H9 (cell line): Measurements from ENCODE around the gene FOXP4. TPM values are rescaled to one million over a fixed set of nuclear protein-coding genes. Genes with fewer than 3 reads are reported as not detected.
"Not testable (repeated sequence)": the region's sequence is repeated elsewhere in the genome, so short reads cannot be mapped to it uniquely, and the experiment has no call there.

Experiments used
- DNase-seq: peaks from one replicate; pipeline ENCODE4 v3.0.0-alpha.2; 2017
- H2AFZ ChIP-seq: one replicate; pipeline ENCODE4 v1.6.1; 2013; ENCODE audit warnings: mild to moderate bottlenecking, low read length, control low read depth, moderate library complexity
- H2AK5ac ChIP-seq: 2 replicates; pipeline ENCODE4 v1.6.1; 2013; ENCODE audit warnings: low read length, control low read depth, mixed read lengths; ENCODE audit not compliant: insufficient read length
- H2BK120ac ChIP-seq: one replicate; pipeline ENCODE4 v1.6.1; 2013; ENCODE audit warnings: low read depth, mild to moderate bottlenecking, low read length, control low read depth, inconsistent platforms; ENCODE audit not compliant: poor library complexity, severe bottlenecking
- H2BK12ac ChIP-seq: 2 replicates; pipeline ENCODE4 v1.6.1; 2013; ENCODE audit warnings: low read length, control low read depth, mixed read lengths, low read depth; ENCODE audit not compliant: insufficient read length
- H2BK15ac ChIP-seq: 2 replicates; pipeline ENCODE4 v1.6.1; 2013; ENCODE audit warnings: low read depth, low read length, control low read depth
- H2BK20ac ChIP-seq: one replicate; pipeline ENCODE4 v1.6.1; 2013; ENCODE audit warnings: low read depth, mild to moderate bottlenecking, low read length, control low read depth, inconsistent platforms; ENCODE audit not compliant: poor library complexity, severe bottlenecking
- H2BK5ac ChIP-seq: 2 replicates; pipeline ENCODE4 v1.6.1; 2013; ENCODE audit warnings: low read length, control low read depth, mixed read lengths; ENCODE audit not compliant: insufficient read length
- H3K14ac ChIP-seq: 2 replicates; pipeline ENCODE4 v1.6.1; 2013; ENCODE audit warnings: low read length, control low read depth; ENCODE audit not compliant: insufficient read depth
- H3K18ac ChIP-seq: 2 replicates; pipeline ENCODE4 v1.6.1; 2013; ENCODE audit warnings: low read depth, mild to moderate bottlenecking, mixed read lengths, low read length, control low read depth; ENCODE audit not compliant: insufficient read length
- H3K23ac ChIP-seq: 2 replicates; pipeline ENCODE4 v1.6.1; 2013; ENCODE audit warnings: low read length, control low read depth, mixed read lengths, low read depth; ENCODE audit not compliant: insufficient read length
- H3K23me2 ChIP-seq: 2 replicates; pipeline ENCODE4 v1.6.1; 2013; ENCODE audit warnings: low read depth, mild to moderate bottlenecking, mixed read lengths, low read length, control low read depth; ENCODE audit not compliant: insufficient read length, poor library complexity, severe bottlenecking
- H3K27ac ChIP-seq: 2 replicates; pipeline ENCODE4 v1.5.1; 2013; ENCODE audit warnings: low read length, control low read depth, mixed read lengths, low read depth; ENCODE audit not compliant: insufficient read length
- H3K27me3 ChIP-seq: 2 replicates; pipeline ENCODE4 v1.6.1; 2013; ENCODE audit warnings: low read length, control low read depth, inconsistent platforms; ENCODE audit not compliant: insufficient read depth
- H3K4ac ChIP-seq: 2 replicates; pipeline ENCODE4 v1.6.1; 2013; ENCODE audit warnings: low read depth, mild to moderate bottlenecking, control low read depth, inconsistent platforms, low read length, moderate library complexity
- H3K4me1 ChIP-seq: 2 replicates; pipeline ENCODE4 v1.6.1; 2013; ENCODE audit warnings: low read length, control low read depth, inconsistent platforms; ENCODE audit not compliant: insufficient read depth
- H3K4me2 ChIP-seq: 2 replicates; pipeline ENCODE4 v1.6.1; 2013; ENCODE audit warnings: low read length, control low read depth, mixed read lengths; ENCODE audit not compliant: insufficient read length, insufficient read depth
- H3K56ac ChIP-seq: 2 replicates; pipeline ENCODE4 v1.6.1; 2013; ENCODE audit warnings: low read depth, mild to moderate bottlenecking, mixed read lengths, low read length, control low read depth; ENCODE audit not compliant: insufficient read length
- H3K79me1 ChIP-seq: 2 replicates; pipeline ENCODE4 v1.6.1; 2013; ENCODE audit warnings: low read depth, mild to moderate bottlenecking, moderate library complexity, low read length, control low read depth, inconsistent platforms; ENCODE audit not compliant: insufficient read depth, poor library complexity, severe bottlenecking
- H3K79me2 ChIP-seq: 2 replicates; pipeline ENCODE4 v1.6.1; 2013; ENCODE audit warnings: low read length, control low read depth, inconsistent platforms; ENCODE audit not compliant: insufficient read depth
- H3K9ac ChIP-seq: 2 replicates; pipeline ENCODE4 v1.6.1; 2013; ENCODE audit warnings: low read length, control low read depth, mixed read lengths; ENCODE audit not compliant: insufficient read length; ENCODE audit errors: extremely low read depth
- H3K9me3 ChIP-seq: one replicate; pipeline ENCODE4 v1.6.1; 2013; ENCODE audit warnings: low read depth, low read length, inconsistent platforms; ENCODE audit not compliant: control insufficient read depth
- H3T11ph ChIP-seq: one replicate; pipeline ENCODE4 v1.6.1; 2013; ENCODE audit warnings: mild to moderate bottlenecking, low read length, control low read depth, inconsistent platforms
- H4K20me1 ChIP-seq: one replicate; pipeline ENCODE4 v1.6.1; 2013; ENCODE audit not compliant: control insufficient read depth, insufficient read length, insufficient read depth
- H4K5ac ChIP-seq: 2 replicates; pipeline ENCODE4 v1.6.1; 2013; ENCODE audit warnings: low read depth, mild to moderate bottlenecking, mixed read lengths, low read length, control low read depth; ENCODE audit not compliant: insufficient read length
- H4K8ac ChIP-seq: replicated peaks from 2 replicates; pipeline ENCODE4 v1.6.1; 2013; ENCODE audit warnings: low read length, control low read depth, mixed read lengths, low read depth; ENCODE audit not compliant: insufficient read length
- H4K91ac ChIP-seq: 2 replicates; pipeline ENCODE4 v1.6.1; 2013; ENCODE audit warnings: low read depth, mild to moderate bottlenecking, moderate library complexity, mixed read lengths, low read length, control low read depth; ENCODE audit not compliant: insufficient read length
- H3K27ac Mint-ChIP-seq, 3 experiments: 2 replicates in 2 of 3; 3 replicates in 1 of 3; pipeline ENCODE4 v1.8.0; 2020 to 2021; ENCODE audit warnings: mixed read lengths in 3 of 3, mild to moderate bottlenecking in 1 of 3, moderate library complexity in 1 of 3
- H3K27me3 Mint-ChIP-seq: 2 replicates; pipeline ENCODE4 v1.8.0; 2021; ENCODE audit warnings: low read depth, mild to moderate bottlenecking, moderate library complexity, mixed read lengths
- H3K36me3 Mint-ChIP-seq, 3 experiments: 2 replicates in 2 of 3; 3 replicates in 1 of 3; pipeline ENCODE4 v1.8.0; 2020 to 2021; ENCODE audit warnings: low read depth in 3 of 3, mixed read lengths in 3 of 3; ENCODE audit not compliant: insufficient read depth in 1 of 3
- H3K4me1 Mint-ChIP-seq, 2 experiments: 2 replicates each; pipeline ENCODE4 v1.8.0; 2020; ENCODE audit warnings: mixed read lengths in 2 of 2
- H3K4me3 Mint-ChIP-seq, 2 experiments: 2 replicates in 1 of 2; 3 replicates in 1 of 2; pipeline ENCODE4 v1.8.0; 2020 to 2021; ENCODE audit warnings: mild to moderate bottlenecking in 2 of 2, mixed read lengths in 2 of 2, moderate library complexity in 1 of 2
- H3K9me3 Mint-ChIP-seq, 2 experiments: 2 replicates in 1 of 2; 3 replicates in 1 of 2; pipeline ENCODE4 v1.8.0; 2020; ENCODE audit warnings: mild to moderate bottlenecking in 2 of 2, mixed read lengths in 2 of 2, moderate library complexity in 1 of 2
- WGBS: extraction: QIAGEN DNeasy Blood & Tissue Kit; methylation state at CpG from one replicate; pipeline ENCODE4 v1.1.7; 2013; ENCODE audit warnings: missing lambda C conversion rate, low lambda C conversion rate, mixed read lengths; ENCODE audit not compliant: insufficient read length; ENCODE audit errors: extremely low coverage; 5-methylcytosine and 5-hydroxymethylcytosine counted together
- total RNA-seq: library from RNA; stranded (reverse); gene quantifications from 2 replicates; pipeline ENCODE4 v1.2.1, GENCODE V29; 2021
- TF ChIP-seq, protein P1 (sequence below): fragments of 200-600 bp; sonication (generic); conservative IDR thresholded peaks from 3 replicates; pipeline ENCODE4 v1.8.0; 2021; ENCODE audit warnings: antibody characterized with exemption, mild to moderate bottlenecking

The FOXP4 gene
- total RNA-seq, 1 experiment from 2014 or later = 18.2 TPM

DNA sequence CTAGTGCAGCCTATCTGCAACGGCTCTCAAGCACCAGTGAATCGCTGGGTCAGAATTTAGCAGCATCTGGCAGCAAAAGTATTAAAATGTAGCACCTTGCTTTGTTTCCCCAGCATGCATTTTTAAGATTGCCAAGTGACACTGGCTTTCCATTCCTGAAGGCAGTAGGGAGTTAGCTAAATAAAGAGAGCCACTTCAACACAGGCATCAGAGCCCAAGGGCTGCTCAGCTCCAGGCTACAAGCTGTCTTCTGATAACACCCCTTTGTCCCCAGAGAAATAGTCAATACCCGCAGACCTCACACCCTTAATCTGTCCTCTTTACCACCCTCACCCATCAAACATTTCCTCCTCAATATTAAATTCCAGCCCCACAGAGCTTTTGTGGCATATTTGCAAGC is 72.4 kb downstream of the FOXP4 start:
- no peak overlapping the region for H3K27ac Mint-ChIP-seq
- peaks cover 32 to 39% of the 10 kb centered on the region in 2 experiments for H3K9me3 Mint-ChIP-seq
- Histone ChIP-seq H2BK20ac (no peak overlapping the region), H3K9ac (no peak overlapping the region), H3K9me3 (peaks cover under 1% of the 10 kb centered on the region), H3K23me2 (no peaks in the 10 kb centered on the region), H2BK15ac (no peak overlapping the region), H4K91ac (no peak overlapping the region), H2BK120ac (no peak overlapping the region), H3K4me2 (no peak overlapping the region), H3K23ac (no peak overlapping the region), H3K79me2 (no peaks in the 10 kb centered on the region), H3K4ac (no peak overlapping the region), H2BK5ac (no peak overlapping the region), H2AFZ (no peak overlapping the region), H3K4me1 (no peaks in the 10 kb centered on the region), H2AK5ac (no peak overlapping the region), H3K56ac (no peak overlapping the region), H3K18ac (no peak overlapping the region), H4K5ac (no peak overlapping the region), H3K14ac (no peak overlapping the region), H3T11ph (no peak overlapping the region), H3K79me1 (no peaks in the 10 kb centered on the region), H2BK12ac (no peak overlapping the region), H4K8ac (no peak overlapping the region), H3K27me3 (no peaks in the 10 kb centered on the region), H3K27ac (no peak overlapping the region), H4K20me1 (no peaks in the 10 kb centered on the region)
- peaks cover 23% of the 10 kb centered on the region for H3K27me3 Mint-ChIP-seq
- H3K36me3 Mint-ChIP-seq = peaks cover 0 to 37% (median 9%) of the 10 kb centered on the region in 3 experiments
- no CpG with 5 or more reads among the region's 3 CpGs for WGBS
- H3K4me1 Mint-ChIP-seq = peaks cover 15 to 19% of the 10 kb centered on the region in 2 experiments
- no peak overlapping the region for H3K4me3 Mint-ChIP-seq
- no peak for DNase-seq
- TF ChIP-seq, protein P1, sequence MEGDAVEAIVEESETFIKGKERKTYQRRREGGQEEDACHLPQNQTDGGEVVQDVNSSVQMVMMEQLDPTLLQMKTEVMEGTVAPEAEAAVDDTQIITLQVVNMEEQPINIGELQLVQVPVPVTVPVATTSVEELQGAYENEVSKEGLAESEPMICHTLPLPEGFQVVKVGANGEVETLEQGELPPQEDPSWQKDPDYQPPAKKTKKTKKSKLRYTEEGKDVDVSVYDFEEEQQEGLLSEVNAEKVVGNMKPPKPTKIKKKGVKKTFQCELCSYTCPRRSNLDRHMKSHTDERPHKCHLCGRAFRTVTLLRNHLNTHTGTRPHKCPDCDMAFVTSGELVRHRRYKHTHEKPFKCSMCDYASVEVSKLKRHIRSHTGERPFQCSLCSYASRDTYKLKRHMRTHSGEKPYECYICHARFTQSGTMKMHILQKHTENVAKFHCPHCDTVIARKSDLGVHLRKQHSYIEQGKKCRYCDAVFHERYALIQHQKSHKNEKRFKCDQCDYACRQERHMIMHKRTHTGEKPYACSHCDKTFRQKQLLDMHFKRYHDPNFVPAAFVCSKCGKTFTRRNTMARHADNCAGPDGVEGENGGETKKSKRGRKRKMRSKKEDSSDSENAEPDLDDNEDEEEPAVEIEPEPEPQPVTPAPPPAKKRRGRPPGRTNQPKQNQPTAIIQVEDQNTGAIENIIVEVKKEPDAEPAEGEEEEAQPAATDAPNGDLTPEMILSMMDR = no peak

DNA sequence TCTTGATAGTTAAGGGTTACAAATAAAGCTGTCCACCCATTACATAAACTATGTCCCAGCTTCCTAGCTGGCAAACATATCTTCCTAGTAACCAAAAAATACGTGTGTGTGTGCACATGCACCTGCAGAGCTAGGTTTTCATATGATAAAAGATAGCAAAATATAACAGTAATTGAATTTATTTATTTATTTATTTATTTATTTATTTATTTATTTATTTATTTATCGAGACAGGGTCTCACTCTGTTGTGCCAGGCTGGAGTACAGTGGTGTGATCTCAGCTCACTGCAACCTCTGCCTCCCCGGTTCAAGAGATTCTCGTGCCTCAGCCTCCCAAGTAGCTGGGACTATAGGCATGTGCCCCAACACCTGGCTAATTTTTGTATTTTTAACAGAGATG is 73.0 kb downstream of the FOXP4 start:
- DNase-seq, H3K23ac ChIP-seq: not testable (repeated sequence)

More for the DNA sequence above, 73.0 kb downstream of the FOXP4 start:
- Mint-ChIP-seq H3K36me3 (peaks cover 0 to 31% (median 9%) of the 10 kb centered on the region in 3 experiments; a peak in 6 of 7 replicates), H3K4me1 (peaks cover 15 to 19% of the 10 kb centered on the region in 2 experiments), H3K27me3 (peaks cover 17% of the 10 kb centered on the region), H3K9me3 (peaks cover 28 to 34% of the 10 kb centered on the region in 2 experiments)
- H3K23me2 ChIP-seq, H2BK120ac ChIP-seq, H3K56ac ChIP-seq, H2BK12ac ChIP-seq, H3K27ac Mint-ChIP-seq, H3K79me2 ChIP-seq, H3K79me1 ChIP-seq, H4K91ac ChIP-seq, H3K4ac ChIP-seq, H2BK15ac ChIP-seq, H3K4me3 Mint-ChIP-seq, H3K9ac ChIP-seq, H3K4me1 ChIP-seq, H3K27me3 ChIP-seq, H3T11ph ChIP-seq, H2BK5ac ChIP-seq, H4K5ac ChIP-seq, H3K27ac ChIP-seq, H2AK5ac ChIP-seq, H3K14ac ChIP-seq, H2AFZ ChIP-seq, H3K18ac ChIP-seq, H3K4me2 ChIP-seq, H4K20me1 ChIP-seq, H3K9me3 ChIP-seq, H2BK20ac ChIP-seq, H4K8ac ChIP-seq: not testable (repeated sequence)
- no CpG with 5 or more reads among the region's 4 CpGs for WGBS
